ENCODE data around the gene BCL2L2.
"Not testable (repeated sequence)": the region's sequence is repeated elsewhere in the genome, so short reads cannot be mapped to it uniquely, and the experiment has no call there.

Gene BCL2L2

GRCh38 chr14:23324993-23325392 is 18.4 kb downstream of the BCL2L2 start:
- no peak for DNase-seq

- DNase-seq = not testable (repeated sequence)
Observed at GRCh38 chr14:23325746-23326145, 19.1 kb downstream of the BCL2L2 start.

- DNase-seq = no peak
Observed at GRCh38 chr14:23326491-23327332, 20.1 kb downstream of the BCL2L2 start.

GRCh38 chr14:23327947-23328744 is 21.5 kb downstream of the BCL2L2 start:
- DNase-seq = peak in 4 of 5 experiments; percentile 38 to 66 (median 48)

- no peak for DNase-seq
Observed at GRCh38 chr14:23335623-23336022, 29.0 kb downstream of the BCL2L2 start.

GRCh38 chr14:23339506-23340268 is 33.1 kb downstream of the BCL2L2 start:
- no peak for DNase-seq

GRCh38 chr14:23344481-23344880 is 37.8 kb downstream of the BCL2L2 start:
- no peak for DNase-seq

GRCh38 chr14:23345987-23346692 is 39.5 kb downstream of the BCL2L2 start:
- DNase-seq = no peak

GRCh38 chr14:23346693-23347405 is 40.2 kb downstream of the BCL2L2 start:
- no peak for DNase-seq

- no peak for DNase-seq
Observed at GRCh38 chr14:23347406-23348296, 41.0 kb downstream of the BCL2L2 start.

- DNase-seq = no peak
Observed at GRCh38 chr14:23348297-23348655, 41.6 kb downstream of the BCL2L2 start.

- DNase-seq = no peak
Observed at GRCh38 chr14:23349156-23349845, 42.7 kb downstream of the BCL2L2 start.

- no peak for DNase-seq
Observed at GRCh38 chr14:23351681-23352505, 45.3 kb downstream of the BCL2L2 start.

GRCh38 chr14:23352506-23353432 is 46.1 kb downstream of the BCL2L2 start, which contains the start of gene SLC22A17:
TSS of gene SLC22A17 (minus strand) at chr14:23352887.
- DNase-seq = peak in 4 of 5 experiments; percentile 16 to 71 (median 38)

GRCh38 chr14:23353433-23353780 is 46.8 kb downstream of the BCL2L2 start:
- no peak for DNase-seq

GRCh38 chr14:23354990-23355389 is 48.4 kb downstream of the BCL2L2 start:
- DNase-seq = no peak

- DNase-seq = no peak
Observed at GRCh38 chr14:23355871-23356435, 49.3 kb downstream of the BCL2L2 start.

- DNase-seq = no peak
Observed at GRCh38 chr14:23356662-23357061, 50.0 kb downstream of the BCL2L2 start.
